Mesenchymal stem cell (in vitro differentiated cells and primary cell): ENCODE data around the gene SCARF2.

Source experiments
- DNase-seq: peaks from one replicate; pipeline ENCODE4 v3.0.0-alpha.2; 2013
- H2AFZ ChIP-seq: one replicate; pipeline ENCODE4 v1.6.1; 2013; ENCODE audit warnings: low read depth, mild to moderate bottlenecking, control low read depth, inconsistent platforms, low read length, moderate library complexity
- H2AK5ac ChIP-seq: 2 replicates; pipeline ENCODE4 v1.6.1; 2013; ENCODE audit warnings: low read length, moderate library complexity, mild to moderate bottlenecking, inconsistent platforms; ENCODE audit not compliant: severe bottlenecking
- H2BK120ac ChIP-seq: one replicate; pipeline ENCODE4 v1.6.1; 2013; ENCODE audit warnings: low read depth, mild to moderate bottlenecking, inconsistent platforms, low read length, moderate library complexity
- H2BK12ac ChIP-seq, 2 experiments: one replicate each; pipeline ENCODE4 v1.6.1; 2013; ENCODE audit warnings: inconsistent platforms in 2 of 2, low read length in 2 of 2, mild to moderate bottlenecking in 2 of 2, moderate library complexity in 2 of 2, control low read depth in 1 of 2
- H2BK15ac ChIP-seq: one replicate; pipeline ENCODE4 v1.6.1; 2013; ENCODE audit warnings: mild to moderate bottlenecking, low read depth, inconsistent platforms; ENCODE audit not compliant: poor library complexity, severe bottlenecking
- H2BK5ac ChIP-seq: 2 replicates; pipeline ENCODE4 v1.6.1; 2013; ENCODE audit warnings: low read depth, mild to moderate bottlenecking, low read length, control low read depth, inconsistent platforms; ENCODE audit not compliant: poor library complexity, severe bottlenecking
- H3K14ac ChIP-seq, 2 experiments: one replicate each; pipeline ENCODE4 v1.6.1; 2013; ENCODE audit warnings: inconsistent platforms in 2 of 2, low read length in 2 of 2, control low read depth in 1 of 2, mild to moderate bottlenecking in 1 of 2, moderate library complexity in 1 of 2
- H3K18ac ChIP-seq, 2 experiments: one replicate each; pipeline ENCODE4 v1.6.1; 2013; ENCODE audit warnings: inconsistent platforms in 2 of 2, low read length in 2 of 2, control low read depth in 1 of 2, low read depth in 1 of 2, mild to moderate bottlenecking in 1 of 2
- H3K23ac ChIP-seq, 2 experiments: one replicate each; pipeline ENCODE4 v1.6.1; 2013; ENCODE audit warnings: inconsistent platforms in 2 of 2, low read length in 2 of 2, mild to moderate bottlenecking in 2 of 2, moderate library complexity in 2 of 2, control low read depth in 1 of 2
- H3K27ac ChIP-seq: 2 replicates; pipeline ENCODE4 v1.5.1; 2013; ENCODE audit warnings: mild to moderate bottlenecking, moderate library complexity, low read length, control low read depth, inconsistent platforms; ENCODE audit not compliant: poor library complexity, severe bottlenecking
- H3K27me3 ChIP-seq, 2 experiments: 2 replicates each; pipeline versions ENCODE4 v1.6.1 to v1.7.0; 2013; ENCODE audit warnings: low read length in 2 of 2, mild to moderate bottlenecking in 2 of 2, moderate library complexity in 2 of 2, control low read depth in 1 of 2, inconsistent platforms in 1 of 2; ENCODE audit not compliant: control insufficient read depth in 1 of 2, insufficient read depth in 1 of 2
- H3K36me3 ChIP-seq, 2 experiments: 2 replicates each; pipeline versions ENCODE4 v1.6.1 to v1.7.0; 2013; ENCODE audit warnings: low read length in 2 of 2, control low read depth in 1 of 2, inconsistent platforms in 1 of 2, low read depth in 1 of 2, mild to moderate bottlenecking in 1 of 2; ENCODE audit not compliant: insufficient read depth in 2 of 2, control insufficient read depth in 1 of 2
- H3K4ac ChIP-seq, 2 experiments: one replicate each; pipeline ENCODE4 v1.6.1; 2013; ENCODE audit warnings: inconsistent platforms in 2 of 2, low read length in 2 of 2, mild to moderate bottlenecking in 2 of 2, moderate library complexity in 2 of 2, control low read depth in 1 of 2, low read depth in 1 of 2
- H3K4me1 ChIP-seq: 2 replicates; pipeline ENCODE4 v1.6.1; 2013; ENCODE audit warnings: low read depth, low read length, control low read depth; ENCODE audit not compliant: control insufficient read depth, insufficient read depth
- H3K4me2 ChIP-seq: 2 replicates; pipeline ENCODE4 v1.6.1; 2013; ENCODE audit warnings: low read length, mild to moderate bottlenecking, inconsistent platforms; ENCODE audit not compliant: poor library complexity, severe bottlenecking
- H3K4me3 ChIP-seq, 2 experiments: 2 replicates each; pipeline versions ENCODE4 v1.5.1 to v1.7.0; 2013; ENCODE audit warnings: low read length in 2 of 2, mild to moderate bottlenecking in 2 of 2, control low read depth in 1 of 2, low read depth in 1 of 2; ENCODE audit not compliant: insufficient read depth in 1 of 2
- H3K79me1 ChIP-seq: replicated peaks from 2 replicates; pipeline ENCODE4 v1.6.1; 2013; ENCODE audit warnings: mild to moderate bottlenecking, control low read depth, low read length, inconsistent platforms; ENCODE audit not compliant: poor library complexity, severe bottlenecking
- H3K9ac ChIP-seq: 2 replicates; pipeline ENCODE4 v1.7.0; 2013; ENCODE audit warnings: mild to moderate bottlenecking, low read length, moderate library complexity
- H3K9me3 ChIP-seq: 2 replicates; pipeline ENCODE4 v1.7.0; 2013; ENCODE audit warnings: mild to moderate bottlenecking, low read length; ENCODE audit not compliant: control insufficient read depth
- H4K8ac ChIP-seq: one replicate; pipeline ENCODE4 v1.6.1; 2013; ENCODE audit warnings: inconsistent platforms, mild to moderate bottlenecking, low read length, moderate library complexity
- H4K91ac ChIP-seq: one replicate; pipeline ENCODE4 v1.6.1; 2013; ENCODE audit warnings: mild to moderate bottlenecking, low read length, inconsistent platforms
- WGBS: methylation state at CpG from one replicate; pipeline ENCODE4 v1.1.7; 2013; ENCODE audit warnings: mixed read lengths; 5-methylcytosine and 5-hydroxymethylcytosine counted together

The SCARF2 gene

GRCh38 chr22:20444325-20444724 lies 6.7 kb upstream of the SCARF2 start:
- no peak overlapping the region for H3K9ac ChIP-seq
- H3K4me1 ChIP-seq: peaks cover 12% of the 10 kb centered on the region
- H3K14ac ChIP-seq: no peak overlapping the region

GRCh38 chr22:20442485-20443284 lies 5.1 kb upstream of the SCARF2 start:
- H3K4ac ChIP-seq: no peak overlapping the region
- no peak overlapping the region for H2BK15ac ChIP-seq
- no peak overlapping the region for H3K14ac ChIP-seq
- H3K9ac ChIP-seq: no peak overlapping the region
- no peak for DNase-seq
- 90% methylated on average over 4 of the region's 7 CpGs for WGBS
- H2BK5ac ChIP-seq: no peak overlapping the region
- H2BK12ac ChIP-seq: no peak overlapping the region
- no peaks in the 10 kb centered on the region for H3K9me3 ChIP-seq
- no peak overlapping the region for H2AFZ ChIP-seq
- no peaks in the 10 kb centered on the region for H3K79me1 ChIP-seq
- peaks cover 23% of the 10 kb centered on the region for H3K4me1 ChIP-seq
- no peak overlapping the region for H2AK5ac ChIP-seq
- H3K18ac ChIP-seq: no peak overlapping the region
- no peak overlapping the region for H3K4me2 ChIP-seq
- H4K8ac ChIP-seq: no peak overlapping the region
- H4K91ac ChIP-seq: no peak overlapping the region
- H3K27me3 ChIP-seq: no peaks in the 10 kb centered on the region
- peaks cover 46 to 47% of the 10 kb centered on the region in 2 experiments for H3K36me3 ChIP-seq
- no peak overlapping the region for H3K23ac ChIP-seq
- H3K27ac ChIP-seq: no peak overlapping the region
- no peak overlapping the region for H2BK120ac ChIP-seq
- H3K4me3 ChIP-seq: no peak overlapping the region

More at GRCh38 chr22:20444325-20444724, 6.7 kb upstream of the SCARF2 start:
- Histone ChIP-seq H3K23ac (no peak overlapping the region), H4K8ac (no peak overlapping the region), H2AFZ (no peak overlapping the region), H3K18ac (no peak overlapping the region), H3K27me3 (no peaks in the 10 kb centered on the region), H4K91ac (no peak overlapping the region), H3K27ac (no peak overlapping the region), H3K9me3 (no peaks in the 10 kb centered on the region), H3K4ac (no peak overlapping the region), H3K4me2 (no peak overlapping the region), H2BK15ac (no peak overlapping the region), H2BK5ac (no peak overlapping the region), H3K79me1 (no peaks in the 10 kb centered on the region), H2BK120ac (no peak overlapping the region), H2AK5ac (no peak overlapping the region), H3K4me3 (no peak overlapping the region), H3K36me3 (peaks cover 46 to 47% of the 10 kb centered on the region in 2 experiments), H2BK12ac (no peak overlapping the region)
- WGBS: 100% methylated on average over 3 of the region's 4 CpGs
- DNase-seq: no peak

DNA sequence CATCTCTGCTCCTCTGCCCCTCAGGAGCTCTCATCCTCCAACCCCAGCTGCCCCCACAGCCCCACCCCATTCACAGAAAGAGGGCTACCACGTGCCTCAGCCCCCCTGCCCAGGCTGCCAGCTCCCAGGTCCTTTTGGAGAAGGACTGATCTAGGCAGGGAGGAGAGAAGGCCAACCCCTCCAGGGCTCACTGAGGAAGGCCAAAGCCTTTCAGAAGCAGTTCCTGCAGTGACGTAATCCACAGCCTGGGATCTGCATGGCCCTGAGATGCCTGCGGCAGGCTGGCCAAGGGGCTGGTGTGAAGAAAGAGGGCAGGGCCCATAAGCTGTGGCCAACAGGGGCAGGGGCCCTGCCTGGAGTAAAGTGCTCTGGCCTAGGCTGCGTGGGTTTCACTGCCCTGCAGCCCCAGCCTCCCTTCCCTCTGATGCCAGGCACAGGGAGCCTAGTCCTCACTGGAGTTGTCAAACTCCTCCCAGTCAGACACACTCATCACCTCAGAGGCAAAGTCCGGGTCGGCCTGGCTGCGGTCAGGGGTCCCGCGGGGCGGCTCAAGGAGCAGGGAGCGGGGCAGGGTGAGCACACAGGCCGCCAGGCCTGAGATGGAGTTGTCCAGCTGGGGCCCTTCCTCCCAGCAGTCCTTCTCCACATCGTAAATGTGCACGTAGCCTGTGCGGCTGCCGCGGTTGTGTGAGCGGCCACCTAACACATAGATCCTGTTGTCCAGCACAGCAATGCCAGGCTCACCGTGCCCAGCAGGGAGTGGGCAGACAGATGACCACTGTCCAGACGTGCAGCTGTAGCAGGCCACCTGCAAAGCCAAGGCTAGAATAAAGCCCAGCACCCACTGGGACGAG lies 4.2 kb upstream of the SCARF2 start:
- Histone ChIP-seq H4K8ac (no peak overlapping the region), H2AK5ac (no peak overlapping the region), H3K4me1 (peaks cover 28% of the 10 kb centered on the region), H3K18ac (no peak overlapping the region), H3K14ac (no peak overlapping the region), H4K91ac (no peak overlapping the region), H2AFZ (no peak overlapping the region), H2BK120ac (no peak overlapping the region), H2BK5ac (no peak overlapping the region), H3K79me1 (peaks cover 5% of the 10 kb centered on the region), H3K9me3 (no peaks in the 10 kb centered on the region), H2BK15ac (no peak overlapping the region), H3K27me3 (no peaks in the 10 kb centered on the region), H3K4ac (no peak overlapping the region), H3K23ac (no peak overlapping the region), H3K9ac (peak overlapping the region; percentile 29), H3K4me3 (no peak overlapping the region), H2BK12ac (no peak overlapping the region), H3K36me3 (peaks cover 46 to 47% of the 10 kb centered on the region in 2 experiments), H3K27ac (no peak overlapping the region), H3K4me2 (no peak overlapping the region)
- DNase-seq: peak; percentile 45
- 86% methylated on average over 21 of the region's 21 CpGs for WGBS
